Fibroblast of lung (primary cell): ENCODE measurements around the gene NRDC.

Source experiments
- CTCF ChIP-seq, 2 donors: IDR thresholded peaks in 1 of 2; conservative IDR thresholded peaks in 1 of 2; 1 replicate in 1 of 2; 2 replicates in 1 of 2; pipeline ENCODE4 v1.5.1; 2011 to 2012; ENCODE audit warnings: low read length in 2 of 2, control low read depth in 1 of 2, inconsistent platforms in 1 of 2, low read depth in 1 of 2, mild to moderate bottlenecking in 1 of 2
- EZH2 ChIP-seq: IDR thresholded peaks from 2 replicates; pipeline ENCODE4 v1.5.1; 2012; ENCODE audit warnings: low read length, control low read depth, mild to moderate bottlenecking; ENCODE audit errors: missing control alignments

GRCh38 chr1:51870603-51871350 is 7.8 kb downstream of the NRDC start:
- TF ChIP-seq CTCF (conservative IDR thresholded peaks at IDR 0.05 in 1 of 2, IDR thresholded peaks at IDR 0.05 in 1 of 2; ENCODE audit: low read depth in 1 of 2, low read length in 2 of 2) (no peak), EZH2 (no peak)
